ENCODE results near the gene ABCA7. TPM values are rescaled to one million over a fixed set of nuclear protein-coding genes. Genes with fewer than 3 reads are reported as not detected.
A peak's percentile ranks its signal among the peaks of the same experiment; 100 is the strongest.

Gene ABCA7
- total and polyA plus RNA-seq, 2 of the 13 experiments (the other 11 are each of a cell fraction or from before 2014, with no cell fraction given): 4.4 to 32.4 TPM

- TF ChIP-seq ZNF281 (CRISPR knock-in tag; IDR thresholded peaks at IDR 0.05; ENCODE audit: borderline replicate concordance): peak; percentile 45; the same call in 1 of the 2 replicates
- no peak for TF ChIP-seq ZNF878 (CRISPR knock-in tag; IDR thresholded peaks at IDR 0.05)
- TF ChIP-seq TIGD3 (CRISPR knock-in tag; IDR thresholded peaks at IDR 0.05; ENCODE audit: borderline replicate concordance): no peak
- TF ChIP-seq BRCA1 (CRISPR knock-in tag; IDR thresholded peaks at IDR 0.05): no peak
- no peak for TF ChIP-seq SMAD1 (CRISPR knock-in tag; IDR thresholded peaks at IDR 0.05; ENCODE audit: borderline replicate concordance, low read depth)
- no peak for TF ChIP-seq ZFP36 (IDR thresholded peaks at IDR 0.05; ENCODE audit: borderline replicate concordance, low read depth, low read length, partially characterized antibody)
- TF ChIP-seq ZNF768 (CRISPR knock-in tag; IDR thresholded peaks at IDR 0.05): no peak
- peak; percentile 80; the same call in 1 of the 2 replicates for TF ChIP-seq KLF11 (CRISPR knock-in tag; IDR thresholded peaks at IDR 0.05)
- no peak for TF ChIP-seq MATR3 (CRISPR knock-in tag; IDR thresholded peaks at IDR 0.05)
- 0 out of 2 replicates have a peak, but pooled peaks have one; percentile 9 for TF ChIP-seq FOSL2 (CRISPR knock-in tag; IDR thresholded peaks at IDR 0.05)
- no peak for TF ChIP-seq SRSF1 (optimal IDR thresholded peaks at IDR 0.05; ENCODE audit: low read depth, low read length)
- TF ChIP-seq ZNF788 (CRISPR knock-in tag; IDR thresholded peaks at IDR 0.05; ENCODE audit: borderline replicate concordance): peak; percentile 35; the same call in 1 of the 2 replicates
- TF ChIP-seq NCOA1 (CRISPR knock-in tag; IDR thresholded peaks at IDR 0.05): no peak
- no peak for TF ChIP-seq MAFF (IDR thresholded peaks at IDR 0.05; ENCODE audit: low read depth, low read length)
- TF ChIP-seq PHB2 (IDR thresholded peaks at IDR 0.05; ENCODE audit: partially characterized antibody): no peak
- no peak for TF ChIP-seq SMYD3 (CRISPR knock-in tag; IDR thresholded peaks at IDR 0.05)
- TF ChIP-seq ZNF839 (CRISPR knock-in tag; IDR thresholded peaks at IDR 0.05; ENCODE audit: borderline replicate concordance): no peak
- TF ChIP-seq ZNF597 (CRISPR knock-in tag; IDR thresholded peaks at IDR 0.05): no peak
- TF ChIP-seq CEBPG (CRISPR knock-in tag; IDR thresholded peaks at IDR 0.05): peak; percentile 44
- TF ChIP-seq HHEX (CRISPR knock-in tag; IDR thresholded peaks at IDR 0.05): no peak
- no peak for TF ChIP-seq ZNF773 (CRISPR knock-in tag; IDR thresholded peaks at IDR 0.05; ENCODE audit: borderline replicate concordance)
- no peak for TF ChIP-seq RCOR2 (CRISPR knock-in tag; IDR thresholded peaks at IDR 0.05)
- peak; percentile 42; the same call in 1 of the 2 replicates for TF ChIP-seq ZNF280B (CRISPR knock-in tag; IDR thresholded peaks at IDR 0.05; ENCODE audit: borderline replicate concordance)
- no peak for TF ChIP-seq HMG20A (CRISPR knock-in tag; IDR thresholded peaks at IDR 0.05; ENCODE audit: borderline replicate concordance)
- peak; percentile 78 for TF ChIP-seq SALL1 (CRISPR knock-in tag; IDR thresholded peaks at IDR 0.05)
- peak; percentile 66 for TF ChIP-seq NR2C2 (CRISPR knock-in tag; IDR thresholded peaks at IDR 0.05; ENCODE audit: borderline replicate concordance)
These were observed 46.5 kb upstream of the ABCA7 start (continued) for GRCh38 chr19:993361-993830.

All from HepG2 (cell line).